SK-N-SH (cell line): Measurements from ENCODE around the gene ATP11B. TPM values are rescaled to one million over a fixed set of nuclear protein-coding genes. Genes with fewer than 3 reads are reported as not detected.

ENCODE experiments used
- CTCF ChIA-PET: fragments of 300-600, 350-600 bp; formaldehyde crosslinking; extraction: SDS; loops from one replicate; lab custom pipeline; 2021; lab: Yijun Ruan, JAX
- POLR2A ChIA-PET: fragments of 350-600 bp; sonication (Branson Sonifier 250); formaldehyde crosslinking; extraction: SDS; loops from one replicate; lab custom pipeline; 2020; ENCODE audit warnings: antibody characterized with exemption, inconsistent platforms; lab: Yijun Ruan, JAX
- DNase-seq: peaks from one replicate; pipeline ENCODE4 v3.0.0; 2012
- H2AFZ ChIP-seq: fragments of 200-600 bp; sonication (generic); 2 replicates; pipeline ENCODE4 v1.8.1; 2016; ENCODE audit warnings: antibody characterized with exemption, mild to moderate bottlenecking, low read depth
- H3F3A ChIP-seq: fragments of 200-600 bp; sonication (generic); replicated peaks from 2 replicates; pipeline ENCODE3; 2016; ENCODE audit warnings: antibody characterized with exemption, mild to moderate bottlenecking; ENCODE audit not compliant: insufficient read depth
- H3K27ac ChIP-seq, 2 experiments: fragments of 200-500 bp in 1 of 2; fragments of 200-600 bp in 1 of 2; sonication (Bioruptor generic) in 1 of 2; sonication (generic), shearing (Covaris generic) in 1 of 2; 2 replicates each; pipeline versions ENCODE4 v1.5.1 to v1.6.1; 2014 to 2016; ENCODE audit warnings: low read depth in 2 of 2, inconsistent platforms in 1 of 2, low read length in 1 of 2, mild to moderate bottlenecking in 1 of 2, mixed read lengths in 1 of 2
- H3K27me3 ChIP-seq: fragments of 200-600 bp; sonication (generic), shearing (Covaris generic); 2 replicates; pipeline ENCODE4 v1.6.1; 2016; ENCODE audit warnings: mixed run types; ENCODE audit not compliant: insufficient read depth
- H3K36me3 ChIP-seq, 2 experiments: fragments of 200-500 bp in 1 of 2; fragments of 200-600 bp in 1 of 2; sonication (Bioruptor generic) in 1 of 2; sonication (generic) in 1 of 2; replicated peaks in 1 of 2; 2 replicates each; pipeline versions ENCODE3 to v1.5.1; 2014 to 2016; ENCODE audit warnings: low read length in 1 of 2, mild to moderate bottlenecking in 1 of 2; ENCODE audit not compliant: insufficient read depth in 2 of 2, control insufficient read depth in 1 of 2
- H3K4me1 ChIP-seq, 2 experiments: fragments of 200-500 bp in 1 of 2; fragments of 200-600 bp in 1 of 2; sonication (Bioruptor generic) in 1 of 2; sonication (generic), shearing (Covaris generic) in 1 of 2; 2 replicates each; pipeline versions ENCODE4 v1.5.1 to v1.6.1; 2014 to 2016; ENCODE audit warnings: low read depth in 1 of 2, low read length in 1 of 2, mixed run types in 1 of 2; ENCODE audit not compliant: insufficient read depth in 2 of 2, control insufficient read depth in 1 of 2
- H3K4me2 ChIP-seq: fragments of 200-600 bp; sonication (generic), shearing (Covaris generic); 2 replicates; pipeline ENCODE4 v1.6.1; 2017; ENCODE audit warnings: mixed run types
- H3K4me3 ChIP-seq, 2 experiments: fragments of 200-500 bp in 1 of 2; fragments of 200-600 bp in 1 of 2; sonication (Bioruptor generic) in 1 of 2; sonication (generic), shearing (Covaris generic) in 1 of 2; 2 replicates each; pipeline versions ENCODE4 v1.5.1 to v1.8.1; 2014 to 2016; ENCODE audit warnings: low read depth in 2 of 2, inconsistent platforms in 1 of 2, low read length in 1 of 2, mild to moderate bottlenecking in 1 of 2, mixed read lengths in 1 of 2, moderate library complexity in 1 of 2
- H3K79me2 ChIP-seq: fragments of 200-600 bp; sonication (generic); 2 replicates; pipeline ENCODE4 v1.8.1; 2017; ENCODE audit warnings: mild to moderate bottlenecking; ENCODE audit not compliant: insufficient read depth
- H3K9ac ChIP-seq: fragments of 200-600 bp; sonication (generic); 2 replicates; pipeline ENCODE4 v1.6.1; 2017; ENCODE audit warnings: mixed run types
- H3K9me2 ChIP-seq: fragments of 200-600 bp; sonication (generic); 2 replicates; pipeline ENCODE4 v1.6.1; 2017; ENCODE audit warnings: mixed run types
- H3K9me3 ChIP-seq: fragments of 200-600 bp; sonication (generic); 2 replicates; pipeline ENCODE4 v1.6.1; 2017; ENCODE audit warnings: mixed run types, mild to moderate bottlenecking, moderate library complexity
- H4K20me1 ChIP-seq: fragments of 200-600 bp; sonication (generic); 2 replicates; pipeline ENCODE4 v1.6.1; 2017; ENCODE audit warnings: mild to moderate bottlenecking, mixed run types; ENCODE audit not compliant: insufficient read depth
- CHD2 ChIP-seq: fragments of 150-350 bp; IDR thresholded peaks from 2 replicates; pipeline ENCODE4 v1.6.1; 2018; ENCODE audit warnings: low read length; ENCODE audit not compliant: partially characterized antibody
- EP300 ChIP-seq, 2 experiments: IDR thresholded peaks; 2 replicates each; pipeline versions ENCODE4 v1.4.0 to v1.6.1; 2012; ENCODE audit warnings: borderline replicate concordance in 1 of 2, low read depth in 1 of 2, low read length in 1 of 2
- GATA2 ChIP-seq: sonication (generic); formaldehyde crosslinking; IDR thresholded peaks from 2 replicates; pipeline ENCODE4 v1.5.0; 2020; ENCODE audit warnings: mild to moderate bottlenecking, missing genetic modification reagents
- PBX3 ChIP-seq: IDR thresholded peaks from 2 replicates; pipeline ENCODE4; 2012
- RCOR1 ChIP-seq: fragments of 150-350 bp; IDR thresholded peaks from 2 replicates; pipeline ENCODE4 v1.6.1; 2017; ENCODE audit warnings: antibody characterized with exemption, low read length
- SIN3A ChIP-seq: IDR thresholded peaks from 2 replicates; pipeline ENCODE4 v1.6.1; 2012; ENCODE audit warnings: low read depth, mild to moderate bottlenecking, low read length, moderate library complexity, borderline replicate concordance
- WGBS: methylation state at CpG from one replicate; pipeline ENCODE4 v1.1.6; 2017; ENCODE audit warnings: low lambda C conversion rate; 5-methylcytosine and 5-hydroxymethylcytosine counted together
- polyA plus RNA-seq, 3 experiments: library from polyadenylated mRNA; depleted of rRNA; stranded (reverse); fragments of >200 nt; gene quantifications; 2 replicates each; pipeline ENCODE4 v1.2.3, GENCODE V29; 2012
- TF ChIP-seq, protein P1 (sequence below): IDR thresholded peaks from 2 replicates; pipeline ENCODE4 v1.4.0; 2012; ENCODE audit warnings: low read depth

ATP11B gene
- polyA plus RNA-seq, 1 of the 3 experiments (the other 2 are of a cell fraction): 8.7 TPM

- TF ChIP-seq SIN3A: peak; percentile 12; the same call in 1 of the 2 replicates
- no peak for TF ChIP-seq CHD2
- TF ChIP-seq, protein P1, sequence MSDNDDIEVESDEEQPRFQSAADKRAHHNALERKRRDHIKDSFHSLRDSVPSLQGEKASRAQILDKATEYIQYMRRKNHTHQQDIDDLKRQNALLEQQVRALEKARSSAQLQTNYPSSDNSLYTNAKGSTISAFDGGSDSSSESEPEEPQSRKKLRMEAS: peak; percentile 28; the same call in 1 of the 2 replicates
- no peak for TF ChIP-seq PBX3
- Histone ChIP-seq H3K27ac (peak overlapping the region; percentile 61 to 75), H3K4me1 (peaks cover 8 to 16% of the 10 kb centered on the region in 2 experiments), H3K9me2 (no peaks in the 10 kb centered on the region), H3K4me2 (peak overlapping the region; percentile 77), H2AFZ (0 out of 2 replicates have a peak overlapping the region, but pooled peaks have one; percentile 44), H4K20me1 (peaks cover 29% of the 10 kb centered on the region; the same call in 1 of the 2 replicates), H3K79me2 (peaks cover 51% of the 10 kb centered on the region), H3K4me3 (peak overlapping the region; percentile 75 to 90), H3F3A (no peaks in the 10 kb centered on the region), H3K27me3 (no peaks in the 10 kb centered on the region), H3K9ac (peak overlapping the region; percentile 83), H3K9me3 (no peaks in the 10 kb centered on the region), H3K36me3 (no peaks in the 10 kb centered on the region)
- ChIA-PET CTCF (interaction anchor here (0.7 to 3.9 kb wide), 5 partner anchors 10 to 80 kb away, joined by 3 to 14 read pairs (median 3); no protein-coding TSS in a partner anchor), POLR2A (no interaction called here)
- peak; percentile 79 for DNase-seq
- WGBS: under 1% methylated on average over 26 of the region's 86 CpGs
Observed at GRCh38 chr3:182793663-182794454, 555 bp downstream of the ATP11B start.

- ChIA-PET CTCF (interaction anchor here (0.8 to 3.9 kb wide), 5 partner anchors 9 to 81 kb away, joined by 3 to 14 read pairs (median 3); no protein-coding TSS in a partner anchor), POLR2A (interaction anchor here (0.5 to 0.7 kb wide), 2 partner anchors 166 to 1212 kb away, joined by 3 read pairs; no protein-coding TSS in a partner anchor)
- 7% methylated on average over 13 of the region's 13 CpGs for WGBS
- TF ChIP-seq RCOR1 (peak; percentile 26; the same call in 1 of the 2 replicates), CHD2 (no peak), GATA2 (CRISPR knock-in tag) (peak; percentile 61; the same call in 1 of the 2 replicates), EP300 (IDR thresholded peaks at IDR 0.05; ENCODE audit: borderline replicate concordance in 1 of 2, low read depth in 1 of 2, low read length in 1 of 2) (peak in 1 of 2 experiments; percentile 36; a peak in 1 of 4 replicates)
- H3K9me3 ChIP-seq: no peaks in the 10 kb centered on the region
- 0 out of 2 replicates have a peak overlapping the region, but pooled peaks have one; percentile 6 for H2AFZ ChIP-seq
- H3K4me1 ChIP-seq: peaks cover 7 to 8% of the 10 kb centered on the region in 2 experiments; a peak in 3 of 4 replicates
- H3K4me2 ChIP-seq: peak overlapping the region; percentile 77
- H3F3A ChIP-seq: no peaks in the 10 kb centered on the region
- no peaks in the 10 kb centered on the region for H3K27me3 ChIP-seq
- peaks cover 31% of the 10 kb centered on the region; the same call in 1 of the 2 replicates for H4K20me1 ChIP-seq
- H3K9me2 ChIP-seq: no peaks in the 10 kb centered on the region
- DNase-seq: peak; percentile 36
- H3K4me3 ChIP-seq: peak overlapping the region; percentile 75 to 90
- H3K27ac ChIP-seq: peak overlapping the region; percentile 61 to 75; a peak in 3 of 4 replicates
- peaks cover 60% of the 10 kb centered on the region for H3K79me2 ChIP-seq
- H3K9ac ChIP-seq: peak overlapping the region; percentile 83
- peaks cover 0 to 5% of the 10 kb centered on the region in 2 experiments for H3K36me3 ChIP-seq
Observed at GRCh38 chr3:182794455-182795388, 1.4 kb downstream of the ATP11B start.
